ENCODE measurements around the gene CFAP74. TPM values are rescaled to one million over a fixed set of nuclear protein-coding genes. Genes with fewer than 3 reads are reported as not detected.

Gene CFAP74
- total and polyA plus RNA-seq, 2 of the 13 experiments (the other 11 are each of a cell fraction or from before 2014, with no cell fraction given) = 0.27 to 0.62 TPM

DNA sequence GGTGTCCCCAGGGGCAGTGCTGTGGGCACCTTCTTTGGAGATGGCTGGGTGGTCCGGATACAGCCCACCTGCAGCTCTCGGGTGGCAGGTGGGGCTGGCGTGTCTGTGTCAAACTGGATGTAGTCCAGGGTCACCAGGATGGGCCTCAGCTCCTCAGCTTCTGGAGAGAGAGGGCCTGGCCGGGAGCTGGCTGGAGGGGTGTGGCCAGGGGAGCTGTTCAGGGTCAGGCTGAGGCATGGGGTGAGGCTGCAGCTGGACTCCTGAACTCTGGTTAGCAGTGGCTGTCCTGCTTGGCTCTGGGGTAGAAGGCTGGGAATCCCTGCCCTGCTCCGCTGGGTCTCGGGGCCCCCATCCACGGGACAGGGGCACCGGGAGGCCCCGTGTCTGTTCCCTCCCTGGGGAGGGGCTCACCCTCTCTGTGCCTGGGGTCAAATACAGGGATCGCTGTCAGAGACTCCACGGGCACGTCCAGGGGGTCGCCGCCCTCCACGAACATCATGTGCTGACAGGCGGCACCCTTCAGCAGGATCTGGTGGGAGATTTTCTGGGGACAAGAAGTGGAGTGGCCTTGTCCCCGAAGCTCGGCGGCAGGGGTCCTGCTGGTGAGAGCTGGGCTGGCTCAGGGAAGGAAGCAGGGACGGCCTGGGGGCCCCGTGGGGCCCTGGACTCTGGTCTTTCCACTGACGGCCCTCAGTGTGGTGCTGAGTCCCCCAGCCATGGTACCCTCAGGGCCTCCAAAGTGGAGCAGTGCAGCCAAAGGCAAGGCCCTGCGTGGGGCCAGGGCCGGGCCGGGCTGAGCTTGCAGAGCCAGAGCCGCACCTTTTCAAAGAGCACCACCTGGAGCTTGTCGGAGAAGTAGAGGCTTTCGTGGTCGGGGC lies 80.4 kb downstream of the CFAP74 start (continued):
- TF ChIP-seq PPARG (CRISPR knock-in tag; conservative IDR thresholded peaks at IDR 0.05) = no peak; the same call in 1 of the 2 replicates
- TF ChIP-seq, protein P1, sequence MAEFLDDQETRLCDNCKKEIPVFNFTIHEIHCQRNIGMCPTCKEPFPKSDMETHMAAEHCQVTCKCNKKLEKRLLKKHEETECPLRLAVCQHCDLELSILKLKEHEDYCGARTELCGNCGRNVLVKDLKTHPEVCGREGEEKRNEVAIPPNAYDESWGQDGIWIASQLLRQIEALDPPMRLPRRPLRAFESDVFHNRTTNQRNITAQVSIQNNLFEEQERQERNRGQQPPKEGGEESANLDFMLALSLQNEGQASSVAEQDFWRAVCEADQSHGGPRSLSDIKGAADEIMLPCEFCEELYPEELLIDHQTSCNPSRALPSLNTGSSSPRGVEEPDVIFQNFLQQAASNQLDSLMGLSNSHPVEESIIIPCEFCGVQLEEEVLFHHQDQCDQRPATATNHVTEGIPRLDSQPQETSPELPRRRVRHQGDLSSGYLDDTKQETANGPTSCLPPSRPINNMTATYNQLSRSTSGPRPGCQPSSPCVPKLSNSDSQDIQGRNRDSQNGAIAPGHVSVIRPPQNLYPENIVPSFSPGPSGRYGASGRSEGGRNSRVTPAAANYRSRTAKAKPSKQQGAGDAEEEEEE (CRISPR knock-in tag; IDR thresholded peaks at IDR 0.05; ENCODE audit: borderline replicate concordance) = no peak
- no peak for TF ChIP-seq NFKBIZ (CRISPR knock-in tag; IDR thresholded peaks at IDR 0.05)
- no peak for TF ChIP-seq SYNCRIP (IDR thresholded peaks at IDR 0.05; ENCODE audit: insufficient read depth, low read depth, low read length)
- TF ChIP-seq TCF7L2 (IDR thresholded peaks at IDR 0.05; ENCODE audit: low read depth, low read length) = no peak
- no peak for TF ChIP-seq RBM39 (IDR thresholded peaks at IDR 0.05; ENCODE audit: low read depth, low read length, poor library complexity, severe bottlenecking)
- peak; percentile 91 for TF ChIP-seq HNF4A (CRISPR knock-in tag; IDR thresholded peaks at IDR 0.05)
- no peak for TF ChIP-seq ATRX (CRISPR knock-in tag; IDR thresholded peaks at IDR 0.05; ENCODE audit: borderline replicate concordance)
- TF ChIP-seq, protein P2, sequence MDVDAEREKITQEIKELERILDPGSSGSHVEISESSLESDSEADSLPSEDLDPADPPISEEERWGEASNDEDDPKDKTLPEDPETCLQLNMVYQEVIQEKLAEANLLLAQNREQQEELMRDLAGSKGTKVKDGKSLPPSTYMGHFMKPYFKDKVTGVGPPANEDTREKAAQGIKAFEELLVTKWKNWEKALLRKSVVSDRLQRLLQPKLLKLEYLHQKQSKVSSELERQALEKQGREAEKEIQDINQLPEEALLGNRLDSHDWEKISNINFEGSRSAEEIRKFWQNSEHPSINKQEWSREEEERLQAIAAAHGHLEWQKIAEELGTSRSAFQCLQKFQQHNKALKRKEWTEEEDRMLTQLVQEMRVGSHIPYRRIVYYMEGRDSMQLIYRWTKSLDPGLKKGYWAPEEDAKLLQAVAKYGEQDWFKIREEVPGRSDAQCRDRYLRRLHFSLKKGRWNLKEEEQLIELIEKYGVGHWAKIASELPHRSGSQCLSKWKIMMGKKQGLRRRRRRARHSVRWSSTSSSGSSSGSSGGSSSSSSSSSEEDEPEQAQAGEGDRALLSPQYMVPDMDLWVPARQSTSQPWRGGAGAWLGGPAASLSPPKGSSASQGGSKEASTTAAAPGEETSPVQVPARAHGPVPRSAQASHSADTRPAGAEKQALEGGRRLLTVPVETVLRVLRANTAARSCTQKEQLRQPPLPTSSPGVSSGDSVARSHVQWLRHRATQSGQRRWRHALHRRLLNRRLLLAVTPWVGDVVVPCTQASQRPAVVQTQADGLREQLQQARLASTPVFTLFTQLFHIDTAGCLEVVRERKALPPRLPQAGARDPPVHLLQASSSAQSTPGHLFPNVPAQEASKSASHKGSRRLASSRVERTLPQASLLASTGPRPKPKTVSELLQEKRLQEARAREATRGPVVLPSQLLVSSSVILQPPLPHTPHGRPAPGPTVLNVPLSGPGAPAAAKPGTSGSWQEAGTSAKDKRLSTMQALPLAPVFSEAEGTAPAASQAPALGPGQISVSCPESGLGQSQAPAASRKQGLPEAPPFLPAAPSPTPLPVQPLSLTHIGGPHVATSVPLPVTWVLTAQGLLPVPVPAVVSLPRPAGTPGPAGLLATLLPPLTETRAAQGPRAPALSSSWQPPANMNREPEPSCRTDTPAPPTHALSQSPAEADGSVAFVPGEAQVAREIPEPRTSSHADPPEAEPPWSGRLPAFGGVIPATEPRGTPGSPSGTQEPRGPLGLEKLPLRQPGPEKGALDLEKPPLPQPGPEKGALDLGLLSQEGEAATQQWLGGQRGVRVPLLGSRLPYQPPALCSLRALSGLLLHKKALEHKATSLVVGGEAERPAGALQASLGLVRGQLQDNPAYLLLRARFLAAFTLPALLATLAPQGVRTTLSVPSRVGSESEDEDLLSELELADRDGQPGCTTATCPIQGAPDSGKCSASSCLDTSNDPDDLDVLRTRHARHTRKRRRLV (CRISPR knock-in tag; IDR thresholded peaks at IDR 0.05) = peak; percentile 79
- no peak for TF ChIP-seq XBP1 (CRISPR knock-in tag; IDR thresholded peaks at IDR 0.05)
- TF ChIP-seq ERF (CRISPR knock-in tag; IDR thresholded peaks at IDR 0.05) = peak; percentile 41; the same call in 1 of the 2 replicates
- no peak for TF ChIP-seq MAFF (IDR thresholded peaks at IDR 0.05; ENCODE audit: low read depth, low read length)
- peak; percentile 64; the same call in 1 of the 2 replicates for TF ChIP-seq FOXJ3 (CRISPR knock-in tag; IDR thresholded peaks at IDR 0.05; ENCODE audit: borderline replicate concordance)
- no peak for TF ChIP-seq MEIS1 (CRISPR knock-in tag; IDR thresholded peaks at IDR 0.05; ENCODE audit: borderline replicate concordance)
- TF ChIP-seq KAT7 (CRISPR knock-in tag; IDR thresholded peaks at IDR 0.05; ENCODE audit: borderline replicate concordance) = 0 out of 2 replicates have a peak, but pooled peaks have one; percentile 36
- TF ChIP-seq, protein P3, sequence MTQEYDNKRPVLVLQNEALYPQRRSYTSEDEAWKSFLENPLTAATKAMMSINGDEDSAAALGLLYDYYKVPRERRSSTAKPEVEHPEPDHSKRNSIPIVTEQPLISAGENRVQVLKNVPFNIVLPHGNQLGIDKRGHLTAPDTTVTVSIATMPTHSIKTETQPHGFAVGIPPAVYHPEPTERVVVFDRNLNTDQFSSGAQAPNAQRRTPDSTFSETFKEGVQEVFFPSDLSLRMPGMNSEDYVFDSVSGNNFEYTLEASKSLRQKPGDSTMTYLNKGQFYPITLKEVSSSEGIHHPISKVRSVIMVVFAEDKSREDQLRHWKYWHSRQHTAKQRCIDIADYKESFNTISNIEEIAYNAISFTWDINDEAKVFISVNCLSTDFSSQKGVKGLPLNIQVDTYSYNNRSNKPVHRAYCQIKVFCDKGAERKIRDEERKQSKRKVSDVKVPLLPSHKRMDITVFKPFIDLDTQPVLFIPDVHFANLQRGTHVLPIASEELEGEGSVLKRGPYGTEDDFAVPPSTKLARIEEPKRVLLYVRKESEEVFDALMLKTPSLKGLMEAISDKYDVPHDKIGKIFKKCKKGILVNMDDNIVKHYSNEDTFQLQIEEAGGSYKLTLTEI (CRISPR knock-in tag; conservative IDR thresholded peaks at IDR 0.05) = no peak
- TF ChIP-seq HMG20B (CRISPR knock-in tag; conservative IDR thresholded peaks at IDR 0.05) = no peak
- TF ChIP-seq, protein P4, sequence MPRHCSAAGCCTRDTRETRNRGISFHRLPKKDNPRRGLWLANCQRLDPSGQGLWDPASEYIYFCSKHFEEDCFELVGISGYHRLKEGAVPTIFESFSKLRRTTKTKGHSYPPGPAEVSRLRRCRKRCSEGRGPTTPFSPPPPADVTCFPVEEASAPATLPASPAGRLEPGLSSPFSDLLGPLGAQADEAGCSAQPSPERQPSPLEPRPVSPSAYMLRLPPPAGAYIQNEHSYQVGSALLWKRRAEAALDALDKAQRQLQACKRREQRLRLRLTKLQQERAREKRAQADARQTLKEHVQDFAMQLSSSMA (CRISPR knock-in tag; IDR thresholded peaks at IDR 0.05) = no peak

All from HepG2 (cell line).